AG04449 (cell line): Measurements from ENCODE around the gene CEP63.

Source experiments
- CTCF ChIA-PET: fragments of 350-600 bp; formaldehyde crosslinking; extraction: SDS; loops from one replicate; lab custom pipeline; 2021; ENCODE audit warnings: antibody characterized with exemption; lab: Yijun Ruan, JAX
- POLR2A ChIA-PET: fragments of 400-600, 350-600 bp; formaldehyde crosslinking; extraction: SDS; loops from one replicate; lab custom pipeline; 2020; ENCODE audit warnings: antibody characterized with exemption, inconsistent platforms; lab: Yijun Ruan, JAX
- DNase-seq: peaks from one replicate; pipeline ENCODE4 v3.0.0-alpha.2; 2010; ENCODE audit warnings: low read depth, low spot score
- H3K4me3 ChIP-seq: 2 replicates; pipeline ENCODE4 v1.5.1; 2011; ENCODE audit warnings: low read depth, mild to moderate bottlenecking, control low read depth, low read length
- TF ChIP-seq, protein P1 (sequence below): IDR thresholded peaks from one replicate; pipeline ENCODE4 v1.5.1; 2011; ENCODE audit warnings: mild to moderate bottlenecking, moderate library complexity, low read length, control low read depth, inconsistent platforms; ENCODE audit not compliant: insufficient read depth; ENCODE audit errors: missing control alignments

CEP63 gene

DNA sequence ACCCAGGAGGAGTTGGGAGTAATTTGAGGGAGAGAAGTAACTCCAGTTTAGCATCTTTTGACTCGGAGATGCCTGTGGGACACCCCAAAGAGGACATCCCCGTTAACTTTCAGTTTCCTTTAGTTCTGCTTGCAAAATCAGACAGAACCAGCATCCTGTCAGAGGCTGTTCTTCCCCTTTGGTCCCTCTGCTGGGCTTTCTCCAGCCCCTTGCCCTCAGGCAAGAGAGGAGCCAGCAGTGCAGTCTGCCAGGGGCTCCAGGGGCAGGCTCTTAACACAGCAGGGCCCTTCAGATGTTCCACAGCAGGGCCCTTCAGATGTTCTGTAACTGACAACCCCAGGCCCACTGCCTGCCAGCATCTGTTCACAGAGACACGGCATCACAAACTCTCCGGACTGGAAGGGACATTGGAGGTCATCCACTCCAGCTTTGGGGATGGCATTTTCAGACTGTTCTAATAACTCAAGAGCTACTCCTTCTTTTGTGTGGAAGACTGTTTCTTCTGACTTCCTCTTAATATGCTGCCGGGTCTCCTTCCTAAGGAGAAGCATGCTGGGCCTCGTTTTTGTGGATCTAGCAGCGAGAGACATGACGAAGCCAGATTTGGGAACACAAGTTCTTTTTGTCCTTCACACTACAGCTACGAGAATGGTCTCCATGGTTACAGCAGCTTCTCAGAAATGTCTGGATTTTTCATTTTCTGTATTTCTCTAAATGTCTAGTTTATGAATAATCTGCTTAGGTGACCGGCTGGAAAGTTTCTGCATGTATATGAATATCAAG lies 113.1 kb downstream of the CEP63 start:
- no peak overlapping the region for H3K4me3 ChIP-seq
- CTCF ChIA-PET: interaction anchor here (0.6 to 11.7 kb wide), 7 partner anchors 10 to 906 kb away, joined by 3 to 267 read pairs (median 3); no protein-coding TSS in a partner anchor
- no peak for DNase-seq
- POLR2A ChIA-PET: no interaction called here
- TF ChIP-seq, protein P1, sequence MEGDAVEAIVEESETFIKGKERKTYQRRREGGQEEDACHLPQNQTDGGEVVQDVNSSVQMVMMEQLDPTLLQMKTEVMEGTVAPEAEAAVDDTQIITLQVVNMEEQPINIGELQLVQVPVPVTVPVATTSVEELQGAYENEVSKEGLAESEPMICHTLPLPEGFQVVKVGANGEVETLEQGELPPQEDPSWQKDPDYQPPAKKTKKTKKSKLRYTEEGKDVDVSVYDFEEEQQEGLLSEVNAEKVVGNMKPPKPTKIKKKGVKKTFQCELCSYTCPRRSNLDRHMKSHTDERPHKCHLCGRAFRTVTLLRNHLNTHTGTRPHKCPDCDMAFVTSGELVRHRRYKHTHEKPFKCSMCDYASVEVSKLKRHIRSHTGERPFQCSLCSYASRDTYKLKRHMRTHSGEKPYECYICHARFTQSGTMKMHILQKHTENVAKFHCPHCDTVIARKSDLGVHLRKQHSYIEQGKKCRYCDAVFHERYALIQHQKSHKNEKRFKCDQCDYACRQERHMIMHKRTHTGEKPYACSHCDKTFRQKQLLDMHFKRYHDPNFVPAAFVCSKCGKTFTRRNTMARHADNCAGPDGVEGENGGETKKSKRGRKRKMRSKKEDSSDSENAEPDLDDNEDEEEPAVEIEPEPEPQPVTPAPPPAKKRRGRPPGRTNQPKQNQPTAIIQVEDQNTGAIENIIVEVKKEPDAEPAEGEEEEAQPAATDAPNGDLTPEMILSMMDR: no peak

DNA sequence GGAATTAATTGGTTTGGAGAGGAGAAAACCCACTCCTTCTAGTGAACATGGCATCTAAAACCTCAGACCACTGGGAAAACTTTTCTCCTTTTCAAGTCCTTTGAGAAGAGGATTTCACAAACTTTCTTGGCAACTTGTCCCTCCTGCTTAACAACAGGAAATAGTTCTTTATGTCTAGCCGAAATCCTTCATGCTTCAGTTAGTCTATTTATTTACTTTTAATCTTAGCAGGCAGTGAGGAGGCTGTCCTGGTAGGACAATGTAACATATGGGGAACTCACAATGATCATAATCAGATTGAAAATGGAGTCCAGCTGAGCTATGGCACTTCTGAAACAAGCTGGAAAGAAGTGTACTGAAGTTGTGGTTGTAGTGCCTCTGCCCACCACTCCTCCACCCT lies 114.3 kb downstream of the CEP63 start:
- ChIA-PET CTCF (interaction anchor here (0.6 to 11.7 kb wide), 45 partner anchors 10 to 1441 kb away, joined by 3 to 267 read pairs (median 4); partner anchors contain the start of genes EPHB1 and KY), POLR2A (interaction anchor here (0.5 to 1.3 kb wide), 3 partner anchors 9 to 492 kb away, joined by 3 read pairs; no protein-coding TSS in a partner anchor)
- TF ChIP-seq, protein P1: no peak
- no peak overlapping the region for H3K4me3 ChIP-seq
- no peak for DNase-seq

DNA sequence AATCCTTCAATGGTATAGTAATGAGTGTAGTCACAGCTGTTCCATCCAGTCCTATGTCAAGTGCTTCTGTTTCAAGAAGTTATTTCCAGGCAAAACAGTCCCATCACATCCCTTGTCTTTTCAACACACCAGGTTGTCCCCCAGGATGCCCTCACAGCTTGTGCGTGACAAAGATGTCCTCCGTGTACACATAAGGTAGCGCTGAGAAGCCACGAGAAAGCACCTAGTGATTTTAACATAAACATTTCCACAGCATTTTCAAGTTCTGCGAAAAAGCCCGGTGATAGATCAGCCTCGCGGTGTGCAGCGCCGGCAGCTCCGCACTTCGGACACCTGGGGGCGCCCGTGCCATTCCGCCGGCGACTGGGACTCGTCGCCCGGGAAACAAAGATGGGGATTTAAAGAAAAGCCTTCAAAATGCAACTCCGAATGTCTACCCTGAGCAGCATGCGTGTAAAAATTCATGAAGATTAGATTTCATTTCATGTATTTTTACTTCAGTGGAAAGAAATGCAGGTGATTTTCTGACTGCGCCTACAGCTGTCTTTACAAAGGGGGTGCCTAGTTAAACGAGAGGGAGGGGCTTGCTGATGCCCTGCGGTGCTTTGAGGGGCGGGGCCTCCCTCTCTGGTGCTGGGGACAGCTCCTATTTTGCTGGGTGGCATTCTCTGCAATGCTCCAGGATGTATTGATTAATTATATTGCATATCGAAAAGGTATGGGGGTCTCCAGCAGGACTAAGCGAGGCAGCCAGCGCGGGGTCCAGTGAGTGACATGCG lies 115.0 kb downstream of the CEP63 start:
- TF ChIP-seq, protein P1: peak; percentile 96
- POLR2A ChIA-PET: interaction anchor here (0.5 to 1.3 kb wide), 3 partner anchors 10 to 492 kb away, joined by 3 read pairs; no protein-coding TSS in a partner anchor
- CTCF ChIA-PET: interaction anchor here (0.6 to 11.7 kb wide), 53 partner anchors 10 to 1441 kb away, joined by 3 to 267 read pairs (median 3); partner anchors contain the start of genes EPHB1 and KY
- H3K4me3 ChIP-seq: peak overlapping the region; percentile 21; the same call in 1 of the 2 replicates
- DNase-seq: no peak

DNA sequence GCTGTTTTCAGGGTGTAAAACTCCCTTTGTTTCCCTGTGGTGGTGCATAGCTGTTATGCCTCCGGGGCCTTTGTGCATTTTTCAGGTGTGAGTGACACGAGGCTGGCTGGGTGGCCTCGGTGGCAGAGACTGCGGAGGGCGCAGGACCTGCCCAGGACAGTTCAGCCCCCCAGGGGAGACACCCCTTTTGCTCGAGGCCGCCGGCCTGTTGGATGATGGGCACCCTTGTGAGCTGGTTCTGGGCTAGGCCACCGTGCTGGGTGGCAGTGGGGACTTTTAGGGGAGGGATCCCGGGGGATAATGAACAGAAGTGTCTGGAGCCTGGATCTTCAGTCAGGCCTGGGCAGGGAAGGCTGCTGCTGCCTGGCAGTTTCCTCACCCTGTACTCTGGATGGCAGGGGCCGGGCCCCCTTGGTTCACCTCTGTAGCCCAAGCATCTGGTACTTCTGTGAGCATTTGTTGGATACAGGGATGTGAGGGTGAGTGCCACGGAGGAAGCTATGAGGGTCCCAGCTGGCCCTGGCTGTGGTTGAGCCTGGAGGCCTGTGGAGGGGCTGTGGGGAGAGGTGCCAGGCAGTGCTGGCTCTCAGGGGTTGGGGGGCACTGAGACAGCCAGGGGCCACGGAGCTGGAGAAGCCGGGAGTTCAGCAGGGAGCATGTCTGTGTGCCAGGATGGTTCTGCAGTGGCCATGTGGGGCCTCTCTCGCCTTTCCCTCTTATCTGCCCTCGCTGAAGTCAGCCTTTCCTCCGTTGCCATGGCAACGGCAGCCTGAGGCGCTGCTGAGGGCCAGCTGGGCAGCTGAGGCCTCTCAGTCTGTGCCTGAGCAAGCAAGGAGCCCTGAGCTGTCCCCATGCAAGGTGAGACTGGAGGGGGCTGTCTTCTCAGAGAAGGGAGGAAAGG lies 115.9 kb downstream of the CEP63 start:
- H3K4me3 ChIP-seq: no peak overlapping the region
- DNase-seq: no peak
- TF ChIP-seq, protein P1: no peak
- ChIA-PET POLR2A (interaction anchor here (1.3 kb wide), 2 partner anchors 11 to 153 kb away, joined by 3 read pairs; no protein-coding TSS in a partner anchor), CTCF (interaction anchor here (0.8 to 11.7 kb wide), 41 partner anchors 10 to 1440 kb away, joined by 3 to 267 read pairs (median 4); partner anchors contain the start of genes EPHB1 and KY)

DNA sequence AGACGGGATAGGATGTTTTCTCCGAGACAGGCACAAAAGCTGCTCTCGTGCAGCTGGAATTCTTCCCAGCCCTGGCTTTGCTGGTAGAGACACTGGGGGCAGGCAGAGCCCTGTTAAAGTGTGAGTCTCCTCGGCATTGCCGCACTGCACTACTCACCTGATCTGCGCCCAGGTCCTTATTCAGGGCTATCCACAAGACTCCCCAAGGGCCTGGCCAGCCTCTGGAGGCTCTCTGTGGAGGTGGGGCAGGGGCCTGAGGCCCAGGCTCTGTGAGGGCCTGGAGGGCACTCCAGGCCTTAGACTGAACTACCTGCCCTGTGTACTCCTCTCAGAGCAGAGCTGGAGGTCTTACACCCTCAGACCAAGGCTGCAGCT lies 116.6 kb downstream of the CEP63 start:
- CTCF ChIA-PET: interaction anchor here (1.2 to 11.7 kb wide), 13 partner anchors 12 to 1439 kb away, joined by 3 to 267 read pairs (median 9); partner anchors contain the start of gene EPHB1
- POLR2A ChIA-PET: no interaction called here
- TF ChIP-seq, protein P1: no peak
- H3K4me3 ChIP-seq: no peak overlapping the region
- no peak for DNase-seq
